NCI-H510A (cell line): ENCODE results near the gene NEURL1.
"Not testable (repeated sequence)": the region's sequence is repeated elsewhere in the genome, so short reads cannot be mapped to it uniquely, and the experiment has no call there.

Experiments
- DNase-seq: peaks from one replicate; lab custom pipeline; 2025; lab: John Stamatoyannopoulos, UW

NEURL1 gene

GRCh38 chr10:103607051-103607450 is 113.5 kb downstream of the NEURL1 start:
- DNase-seq, result not testable (repeated sequence)

- not testable (repeated sequence) for DNase-seq
Observed at GRCh38 chr10:103608056-103608455, 114.6 kb downstream of the NEURL1 start.

GRCh38 chr10:103609231-103610082 is 116.0 kb downstream of the NEURL1 start:
- DNase-seq, result no peak

- DNase-seq, result no peak
Observed at GRCh38 chr10:103610083-103610472, 116.6 kb downstream of the NEURL1 start.

GRCh38 chr10:103610921-103611511 is 117.5 kb downstream of the NEURL1 start:
- DNase-seq, result no peak

- DNase-seq, result no peak
Observed at GRCh38 chr10:103612462-103613365, 119.2 kb downstream of the NEURL1 start.

GRCh38 chr10:103613616-103614015 is 120.1 kb downstream of the NEURL1 start:
- DNase-seq, result no peak

GRCh38 chr10:103614306-103615158 is 121.0 kb downstream of the NEURL1 start:
- no peak for DNase-seq

- DNase-seq, result no peak
Observed at GRCh38 chr10:103616705-103617601, 123.4 kb downstream of the NEURL1 start.

GRCh38 chr10:103617602-103618385 is 124.3 kb downstream of the NEURL1 start:
- DNase-seq, result no peak

GRCh38 chr10:103618575-103619423 is 125.3 kb downstream of the NEURL1 start:
- no peak for DNase-seq

GRCh38 chr10:103619424-103620351 is 126.2 kb downstream of the NEURL1 start:
- no peak for DNase-seq

- DNase-seq, result no peak
Observed at GRCh38 chr10:103620352-103620740, 126.8 kb downstream of the NEURL1 start.

- no peak for DNase-seq
Observed at GRCh38 chr10:103620891-103621782, 127.6 kb downstream of the NEURL1 start.

GRCh38 chr10:103621783-103622125 is 128.2 kb downstream of the NEURL1 start:
- no peak for DNase-seq

- DNase-seq, result no peak
Observed at GRCh38 chr10:103622286-103622685, 128.8 kb downstream of the NEURL1 start.
